NCI-H526 treated with DMSO at 0.1 percent for 48 hours (cell line): ENCODE measurements around the gene JPT1.
"Not testable (repeated sequence)": the region's sequence is repeated elsewhere in the genome, so short reads cannot be mapped to it uniquely, and the experiment has no call there.

Experiments used
- DNase-seq: peaks from one replicate; lab custom pipeline; 2025; lab: John Stamatoyannopoulos, UW

Gene JPT1

DNA sequence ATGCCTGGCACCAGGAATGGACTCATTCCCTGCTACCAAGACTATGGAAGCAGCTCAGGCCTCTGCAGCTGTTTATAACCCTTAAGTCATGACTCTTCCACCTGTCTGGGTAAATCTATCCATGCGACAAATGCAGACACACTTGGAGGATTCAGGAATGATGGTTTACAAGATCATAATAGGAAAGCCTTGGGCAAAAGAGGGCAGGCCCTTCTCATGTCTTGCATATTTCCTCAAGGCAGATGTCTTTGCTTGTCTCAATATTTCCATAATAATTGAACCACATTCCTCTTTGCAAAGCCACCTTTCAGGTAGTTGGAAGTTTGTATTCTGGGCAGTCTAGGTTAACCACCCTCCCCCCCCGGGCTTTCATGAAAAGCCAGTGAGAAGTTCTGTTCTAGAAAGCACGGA lies 884 bp upstream of the JPT1 start:
- DNase-seq = no peak

DNA sequence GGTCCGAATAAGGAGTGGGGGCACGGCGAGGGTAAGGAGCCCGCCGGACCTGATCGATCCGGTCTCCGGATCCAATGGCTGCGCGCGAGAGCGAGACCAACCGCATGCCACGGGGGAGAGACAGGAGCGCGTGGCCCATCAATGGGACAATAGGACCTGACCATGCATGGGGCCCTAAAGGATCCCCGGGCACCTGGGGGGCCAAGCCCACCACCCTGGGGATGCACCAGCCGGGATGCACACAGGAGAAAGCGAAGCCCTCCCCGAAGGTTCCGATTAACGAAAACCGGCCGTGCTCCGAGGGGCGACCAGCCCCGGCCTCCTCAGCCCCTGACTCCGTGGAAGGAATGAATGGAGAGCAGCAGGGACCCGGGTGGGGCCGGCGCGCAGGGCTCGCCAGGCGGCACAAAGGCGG lies 525 bp downstream of the JPT1 start:
- no peak for DNase-seq

DNA sequence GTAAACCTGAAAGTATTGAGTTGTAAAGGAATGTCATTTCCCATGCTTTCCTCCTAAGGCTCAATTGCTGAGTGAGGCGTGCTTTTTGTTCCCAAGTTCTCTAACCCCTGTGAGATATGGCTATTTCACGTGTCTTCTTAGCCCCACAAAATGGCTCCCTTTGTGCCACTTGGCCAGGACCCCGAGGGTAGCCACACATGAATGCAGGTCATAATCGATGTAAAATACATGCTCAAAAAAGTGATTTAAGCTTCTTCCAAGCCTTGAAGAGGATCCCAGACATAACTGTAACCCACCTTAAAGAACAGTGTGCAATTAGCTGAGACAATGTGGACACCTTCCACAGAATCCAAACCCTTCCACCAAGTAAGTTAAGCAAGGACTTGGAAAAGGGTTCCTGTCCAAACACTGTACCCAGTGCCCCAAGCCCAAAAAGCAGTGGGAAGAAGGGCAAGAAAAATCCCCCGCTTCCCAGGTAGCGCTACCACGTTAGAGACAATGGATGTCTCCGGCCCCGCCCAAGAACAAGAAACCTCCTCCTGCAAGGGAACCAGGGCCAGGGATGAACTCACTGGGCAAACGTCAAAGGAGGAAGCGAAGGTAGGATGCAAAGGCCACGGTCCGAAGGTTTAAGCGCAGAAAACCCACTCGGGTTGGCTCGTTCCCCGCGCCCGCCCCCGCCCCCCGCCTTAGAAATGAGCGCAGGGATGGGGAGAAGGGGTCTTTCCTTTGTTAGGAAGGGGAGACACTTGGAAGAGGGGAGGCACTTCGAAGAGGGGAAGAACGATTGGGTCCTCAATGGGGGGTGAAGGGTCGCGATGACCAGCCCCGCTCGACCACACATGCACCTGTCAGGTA lies 1.2 kb downstream of the JPT1 start:
- peak; percentile 36 for DNase-seq

DNA sequence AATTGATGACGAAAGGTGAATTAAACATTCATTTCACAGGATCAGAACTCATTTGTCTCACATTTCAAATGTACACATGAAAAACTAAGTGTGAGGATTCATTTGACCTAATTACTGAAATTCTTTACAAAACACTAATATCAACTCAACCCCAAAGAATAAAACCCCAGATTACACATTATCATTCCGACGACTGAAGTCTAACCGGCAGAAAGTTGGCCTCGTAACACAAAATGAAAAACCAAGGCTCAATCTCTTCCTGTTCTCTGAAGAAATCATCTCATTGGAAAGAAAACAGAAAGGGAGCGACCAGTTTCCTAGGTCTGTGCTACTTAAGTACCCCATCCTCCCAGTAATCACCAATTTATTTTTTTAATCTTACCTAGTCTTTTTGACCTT lies 1.8 kb downstream of the JPT1 start:
- DNase-seq = no peak

DNA sequence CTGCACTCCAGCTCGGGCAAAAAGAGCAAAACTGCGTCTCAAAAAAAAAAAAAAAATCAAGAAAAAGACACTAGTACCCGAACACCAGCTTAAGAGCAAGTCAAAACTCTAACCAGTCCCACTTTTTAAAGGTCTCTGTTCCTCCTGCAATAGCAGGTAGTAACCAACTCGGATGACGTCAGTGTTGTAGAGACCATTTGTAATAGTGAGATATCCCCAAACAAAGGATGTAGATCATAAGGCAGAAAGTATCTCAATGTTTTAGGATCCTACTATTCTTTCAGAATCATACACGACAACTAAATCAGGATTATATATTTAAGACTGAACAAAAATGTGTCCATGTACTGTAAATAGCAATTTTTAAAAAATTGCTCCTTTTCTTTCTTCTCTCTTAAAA lies 2.4 kb downstream of the JPT1 start:
- no peak for DNase-seq

DNA sequence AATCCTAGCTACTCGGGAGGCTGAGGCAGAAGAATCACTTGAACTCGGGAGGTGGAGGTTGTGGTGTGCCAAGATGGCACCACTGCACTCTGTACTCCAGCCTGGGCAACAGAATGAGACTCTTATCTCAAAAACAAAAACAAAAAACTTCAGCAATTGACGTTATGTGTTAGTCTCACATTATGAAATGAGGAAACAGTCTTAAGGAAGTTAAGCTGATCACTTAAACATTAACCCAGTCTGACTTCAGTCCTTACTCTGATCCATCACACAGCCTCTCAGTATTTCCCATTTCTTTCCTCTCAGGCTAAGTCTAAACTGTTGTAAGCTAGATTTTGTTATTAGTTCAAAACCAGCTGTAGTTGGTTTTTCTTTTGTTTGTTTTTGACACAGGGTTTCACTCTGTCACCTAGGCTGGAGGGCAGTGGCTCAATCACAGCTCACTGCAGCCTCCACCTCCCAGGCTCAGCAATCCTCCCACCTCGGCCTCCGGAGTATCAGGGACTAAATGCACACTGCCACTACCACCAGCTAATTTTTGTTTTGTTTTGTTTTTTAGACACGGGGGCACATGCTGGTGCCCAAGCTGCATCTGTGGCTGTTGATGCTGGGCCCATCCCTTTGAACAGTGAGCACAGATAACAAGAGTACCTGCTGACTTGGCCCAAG lies 6.3 kb downstream of the JPT1 start:
- no peak for DNase-seq

DNA sequence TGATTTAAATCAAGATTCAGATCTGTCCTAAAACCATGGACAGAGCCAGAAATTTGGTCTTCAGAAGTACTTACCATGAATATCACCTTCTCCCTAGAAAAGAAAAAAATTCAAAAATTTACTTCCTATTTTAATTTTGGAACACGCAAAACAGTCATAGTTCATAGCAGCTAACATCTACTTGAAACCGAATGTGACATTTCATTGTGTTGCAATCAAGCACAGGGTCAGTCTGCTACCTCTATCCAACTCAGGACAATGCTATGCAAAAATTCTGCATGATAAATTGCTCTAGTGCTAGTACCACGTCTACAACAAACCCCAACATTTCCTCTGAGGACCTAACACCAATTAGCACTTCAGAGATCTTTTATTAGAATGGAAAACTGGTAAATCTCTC lies 7.7 kb downstream of the JPT1 start:
- DNase-seq = no peak

DNA sequence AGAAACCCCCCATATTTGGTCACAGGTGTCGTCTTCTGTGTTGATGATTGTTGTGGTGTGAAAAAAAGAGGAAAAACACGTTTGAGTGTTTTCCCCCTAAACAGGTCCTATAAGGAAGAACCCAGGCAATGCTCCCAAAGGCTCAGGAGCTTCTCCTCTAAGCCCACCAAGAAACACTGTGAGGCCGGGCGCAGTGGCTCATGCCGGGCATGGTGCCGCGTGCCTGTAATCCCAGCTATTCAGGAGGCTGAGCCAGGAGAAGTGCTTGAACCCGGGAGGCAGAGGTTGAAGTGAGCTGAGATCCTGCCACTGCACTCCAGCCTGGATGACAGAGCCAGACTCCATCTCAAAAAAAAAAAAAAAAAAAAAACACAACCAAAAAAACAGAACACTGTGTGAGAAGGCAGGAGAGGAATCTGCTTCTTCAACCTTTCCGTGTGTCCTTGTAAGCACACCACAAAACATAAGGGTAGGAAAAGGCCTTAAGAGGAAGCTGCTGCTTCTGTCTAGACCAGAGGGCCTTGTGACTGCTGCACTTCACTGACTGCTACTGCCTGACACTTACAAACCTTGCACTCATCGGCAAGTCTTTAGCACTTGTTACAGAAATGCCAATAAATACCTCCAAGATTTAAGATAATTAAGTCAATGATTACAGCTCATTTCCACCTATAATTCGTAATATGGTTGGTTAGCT lies 9.3 kb downstream of the JPT1 start:
- no peak for DNase-seq

DNA sequence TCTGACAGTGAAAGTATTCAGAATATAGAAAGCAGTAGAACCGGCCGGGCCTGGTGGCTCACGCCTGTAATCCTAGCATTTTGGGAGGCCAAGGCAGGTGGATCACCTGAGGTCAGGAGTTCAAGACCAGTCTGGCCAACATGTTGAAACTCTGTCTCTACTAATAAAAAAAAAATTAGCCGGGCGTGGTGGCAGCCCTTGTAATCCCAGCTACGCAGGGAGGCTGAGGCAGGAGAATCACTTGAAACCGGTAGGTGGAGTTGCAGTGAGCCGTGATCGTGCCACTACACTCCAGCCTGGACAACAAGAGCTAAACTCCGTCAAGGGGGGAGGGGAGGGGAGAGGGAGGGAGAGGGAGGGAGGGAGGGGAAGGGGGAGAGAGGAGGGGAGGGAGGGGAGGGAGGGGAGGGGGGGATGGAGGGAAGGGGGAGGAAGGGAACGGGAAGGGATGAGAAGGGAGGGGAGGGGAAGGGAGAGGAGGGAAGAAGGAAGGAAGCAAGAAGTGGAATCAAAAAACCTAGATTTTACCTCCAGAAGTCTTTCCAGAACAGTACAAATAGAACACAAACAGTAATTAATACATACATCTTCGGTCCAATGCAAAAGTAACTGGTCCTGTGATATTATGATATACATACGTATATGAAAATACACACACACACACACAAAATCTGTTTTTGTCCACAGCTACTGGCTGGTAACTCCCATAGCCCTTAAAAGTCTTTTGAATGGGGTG lies 11.9 kb downstream of the JPT1 start:
- no peak for DNase-seq

DNA sequence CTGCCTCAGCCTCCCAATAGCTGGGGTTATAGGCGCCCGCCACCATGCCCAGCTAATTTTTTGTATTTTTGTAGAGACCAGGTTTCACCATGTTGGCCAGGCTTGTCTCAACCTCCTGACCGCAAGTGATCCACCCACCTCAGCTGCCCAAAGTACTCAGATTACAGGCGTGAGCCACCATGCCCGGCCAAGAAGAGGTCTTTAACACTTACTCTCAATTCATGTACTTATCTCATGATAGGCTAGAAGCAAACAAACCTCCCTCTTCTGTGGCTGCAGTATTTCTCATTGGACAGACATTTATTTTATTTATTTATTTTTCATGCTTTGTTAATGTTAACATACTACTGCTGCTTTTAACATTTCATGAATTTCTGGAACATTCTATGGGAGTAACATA lies 15.8 kb downstream of the JPT1 start:
- no peak for DNase-seq

DNA sequence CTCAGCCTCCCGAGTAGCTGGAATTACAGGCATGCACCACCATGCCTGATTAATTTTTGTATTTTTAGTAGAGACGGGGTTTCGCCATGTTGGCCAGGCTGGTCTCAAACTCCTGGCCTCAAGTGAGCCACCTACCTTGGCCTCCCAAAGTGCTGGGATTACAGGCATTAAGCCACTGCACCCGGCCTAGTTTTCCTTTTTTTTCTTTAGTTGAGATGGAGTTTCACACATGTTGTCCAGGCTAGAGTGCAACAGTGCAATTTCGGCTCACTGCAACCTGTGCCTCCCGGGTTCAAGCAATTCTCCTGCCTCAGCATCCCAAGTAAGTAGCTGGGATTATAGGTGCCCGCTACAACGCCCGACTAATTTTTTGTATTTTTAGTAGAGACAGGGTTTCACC lies 16.6 kb downstream of the JPT1 start:
- not testable (repeated sequence) for DNase-seq

DNA sequence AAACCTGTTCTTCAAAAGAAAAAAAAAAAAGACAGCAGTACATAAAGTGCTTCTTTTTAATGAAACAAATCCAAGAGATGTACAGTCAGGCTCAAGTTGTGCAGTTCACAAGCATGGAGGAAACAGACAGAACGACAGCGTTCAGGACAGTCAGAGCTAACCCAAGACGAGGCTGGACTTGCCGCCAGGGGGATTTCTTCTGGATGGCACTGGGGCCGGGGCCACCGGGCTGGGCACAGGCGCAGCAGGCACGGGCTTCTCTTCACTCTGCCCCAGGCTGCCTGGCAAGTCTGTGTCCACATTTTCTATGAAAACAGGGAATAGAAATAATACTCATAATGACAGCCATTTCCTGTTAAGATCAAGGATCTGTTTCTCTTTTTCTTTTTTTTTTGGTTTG lies 18.4 kb downstream of the JPT1 start:
- no peak for DNase-seq

DNA sequence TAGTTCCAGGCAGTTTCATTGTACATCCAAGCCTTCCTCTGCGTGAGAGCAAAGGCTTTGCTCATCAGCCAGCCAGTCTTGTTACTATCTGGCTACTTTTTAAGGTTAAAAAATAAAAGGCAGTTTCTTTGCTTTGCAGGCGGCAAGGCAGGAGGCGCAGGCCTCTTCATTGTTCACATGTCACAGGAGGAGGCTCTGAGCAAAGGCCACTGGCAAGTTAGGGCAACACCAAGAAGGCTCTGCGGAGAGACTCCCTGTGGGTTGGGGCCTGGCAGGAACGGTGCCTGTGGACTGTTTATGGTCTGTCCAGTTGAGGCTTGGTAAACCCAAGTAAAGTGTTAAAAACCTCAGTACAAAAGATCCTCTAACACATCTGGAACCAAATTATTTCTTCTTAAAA lies 18.9 kb downstream of the JPT1 start:
- DNase-seq = no peak

DNA sequence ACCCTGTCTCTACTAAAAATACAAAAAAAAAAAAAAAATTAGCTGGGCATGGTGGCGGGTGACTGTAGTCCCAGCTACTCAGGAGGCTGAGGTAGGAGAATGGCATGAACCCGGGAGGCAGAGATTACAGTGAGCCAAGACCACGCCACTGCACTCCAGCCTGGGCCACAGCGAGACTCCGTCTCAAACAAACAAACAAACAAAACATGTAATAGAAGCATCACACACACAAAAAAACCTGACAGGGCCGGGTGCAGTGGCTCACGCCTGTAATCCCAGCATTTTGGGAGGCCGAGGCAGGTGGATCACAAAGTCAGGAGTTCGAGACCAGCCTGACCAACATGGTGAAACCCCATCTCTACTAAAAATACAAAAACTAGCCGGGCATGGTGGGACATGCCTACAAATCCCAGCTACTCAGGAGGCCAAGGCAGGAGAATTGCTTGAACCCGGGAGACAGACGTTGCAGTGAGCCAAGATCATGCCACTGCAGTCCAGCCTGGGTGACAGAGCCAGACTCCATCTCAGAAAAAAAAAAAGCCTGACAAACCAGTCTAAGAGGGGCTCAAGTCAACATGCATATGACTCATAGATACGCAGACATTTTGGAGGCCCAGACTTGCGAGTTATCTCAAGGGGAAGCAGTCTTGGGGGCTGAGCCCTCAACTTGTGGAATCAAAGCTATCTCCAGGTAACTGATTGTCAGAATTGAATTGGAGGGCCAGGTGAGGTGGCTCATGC lies 20.5 kb downstream of the JPT1 start:
- not testable (repeated sequence) for DNase-seq

DNA sequence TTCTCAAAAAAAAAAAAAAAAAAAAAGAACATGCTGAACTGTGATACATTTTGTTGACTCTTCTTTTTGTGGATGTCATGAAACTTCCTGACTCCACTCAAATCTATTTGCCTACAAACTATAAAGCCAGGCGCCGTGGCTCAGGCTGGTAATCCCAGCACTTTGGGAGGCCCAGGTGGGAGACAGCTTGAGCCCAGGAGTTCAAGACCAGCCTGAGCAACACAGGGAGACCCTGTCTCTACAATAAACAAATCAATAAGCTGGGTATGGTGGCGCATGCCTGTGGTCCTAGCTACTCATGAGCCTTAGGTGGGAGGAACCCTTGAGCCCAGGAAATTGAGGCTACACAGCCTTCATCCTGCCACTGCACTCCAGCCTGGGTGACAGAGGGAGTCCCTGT lies 21.3 kb downstream of the JPT1 start:
- no peak for DNase-seq

DNA sequence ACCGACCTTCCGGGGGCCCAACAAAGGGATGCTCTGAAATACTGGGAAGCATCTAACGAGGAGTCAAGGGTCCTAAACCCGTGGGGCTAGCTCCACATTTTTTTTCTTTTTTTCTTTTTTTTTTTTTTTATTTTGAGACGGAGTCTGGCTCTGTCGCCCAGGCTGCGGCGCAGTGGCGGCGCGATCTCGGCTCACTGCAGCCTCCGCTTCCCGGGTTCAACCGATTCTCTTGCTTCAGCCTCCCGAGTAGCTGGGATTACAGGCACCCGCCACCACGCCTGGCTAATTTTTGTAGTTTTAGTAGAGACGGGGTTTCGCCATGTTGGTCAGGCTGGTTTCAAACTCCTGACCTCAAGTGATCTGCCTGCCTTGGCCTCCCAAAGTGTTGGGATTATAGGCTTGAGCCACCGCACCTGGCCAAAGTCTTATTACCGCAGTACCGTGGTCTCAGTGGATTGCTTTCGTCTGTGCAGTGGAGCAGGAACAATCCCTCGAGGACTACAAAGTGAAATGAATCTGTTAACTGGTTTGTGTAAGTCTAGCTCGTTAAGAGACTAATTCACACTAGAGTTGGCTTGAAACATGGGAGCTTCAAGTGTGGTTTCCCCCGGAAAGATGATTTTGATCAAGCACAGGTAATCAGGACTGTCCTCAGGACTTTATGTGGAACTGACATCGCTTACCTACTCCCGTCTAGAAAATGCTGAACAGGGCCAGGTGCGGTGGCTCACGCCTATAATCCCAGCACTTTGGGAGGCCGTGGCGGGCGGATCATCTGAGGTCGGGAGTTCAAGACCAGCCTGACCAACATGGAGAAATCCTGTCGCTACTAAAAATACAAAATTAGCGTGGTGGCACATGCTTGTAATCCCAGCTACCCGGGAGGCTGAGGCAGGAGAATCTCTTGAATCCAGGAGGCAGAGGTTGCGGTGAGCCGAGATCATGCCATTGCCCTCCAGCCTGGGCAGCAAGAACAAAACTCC lies 22.0 kb downstream of the JPT1 start:
- not testable (repeated sequence) for DNase-seq

DNA sequence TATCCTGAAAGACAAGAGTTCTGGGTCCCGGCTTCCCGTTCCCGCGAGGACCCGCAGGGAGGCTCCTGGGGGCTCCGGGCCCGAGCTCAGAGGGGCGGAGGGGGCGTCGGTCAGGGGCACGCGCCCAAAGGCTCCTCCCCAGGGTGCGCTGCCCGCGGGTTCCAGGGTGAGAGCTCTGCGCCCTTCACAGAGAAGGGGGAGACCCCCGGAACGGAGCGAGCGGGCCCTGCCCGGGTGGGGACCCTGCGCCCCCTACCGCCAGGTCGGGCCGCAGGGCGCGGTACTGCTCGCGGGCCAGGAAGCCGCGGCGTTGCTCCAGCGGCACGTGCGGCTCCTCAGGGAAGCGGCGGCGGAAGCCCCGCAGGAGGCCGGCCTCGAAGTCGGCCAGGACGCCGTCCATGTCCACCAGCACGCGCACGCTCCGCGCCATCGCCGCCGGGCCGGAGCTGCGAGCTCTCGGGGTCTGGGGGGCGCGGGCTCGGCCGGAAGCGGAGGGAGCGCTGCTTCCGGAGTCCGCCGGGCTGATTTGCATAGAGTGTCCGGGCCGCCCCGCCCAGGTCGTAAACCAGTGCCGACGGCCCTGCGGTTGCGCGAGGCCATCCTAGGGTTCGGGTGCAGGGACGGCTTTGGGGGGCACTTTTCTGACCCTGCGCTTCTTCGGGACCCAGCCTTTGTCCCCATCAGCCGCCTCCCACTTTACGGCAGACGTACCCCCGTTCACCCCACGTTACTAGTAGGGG lies 22.9 kb downstream of the JPT1 start, which contains the start of gene NT5C:
TSS of gene NT5C (minus strand) at position 465 of the 740 bp plus-strand sequence. CDS start at position 430, 35 bp downstream.
- peak; percentile 72 for DNase-seq

DNA sequence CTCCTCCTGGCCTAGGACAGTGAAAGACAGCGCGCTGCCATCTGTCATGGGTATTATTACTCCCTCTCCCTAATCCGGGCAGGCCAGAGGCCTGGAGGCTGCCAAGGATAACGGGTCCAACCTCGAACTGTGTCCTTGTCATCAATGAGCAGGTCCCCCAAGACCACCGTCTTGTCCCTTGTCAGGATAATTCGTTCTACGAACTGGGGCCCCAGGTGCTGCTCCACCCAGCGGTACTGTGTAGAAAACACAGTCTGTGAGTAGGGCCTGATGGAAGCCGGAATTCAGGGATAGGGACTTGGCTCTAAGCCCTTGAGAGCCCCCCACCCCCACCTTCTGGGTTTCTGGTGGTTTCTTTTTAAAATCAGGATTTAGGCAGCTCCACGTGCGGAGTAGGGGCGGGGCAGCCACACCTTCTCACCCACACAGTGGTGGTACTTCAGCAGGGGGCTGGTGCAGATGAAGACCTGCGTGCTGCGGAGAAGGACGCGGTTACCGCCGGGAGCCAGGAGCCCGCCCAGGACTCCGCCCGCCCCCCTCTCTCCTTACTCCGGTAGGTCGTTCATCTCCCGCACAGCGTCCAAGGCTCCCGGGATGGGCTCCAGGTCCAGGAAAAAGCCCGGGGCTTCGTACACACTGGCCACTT lies 23.6 kb downstream of the JPT1 start:
- peak; percentile 69 for DNase-seq

DNA sequence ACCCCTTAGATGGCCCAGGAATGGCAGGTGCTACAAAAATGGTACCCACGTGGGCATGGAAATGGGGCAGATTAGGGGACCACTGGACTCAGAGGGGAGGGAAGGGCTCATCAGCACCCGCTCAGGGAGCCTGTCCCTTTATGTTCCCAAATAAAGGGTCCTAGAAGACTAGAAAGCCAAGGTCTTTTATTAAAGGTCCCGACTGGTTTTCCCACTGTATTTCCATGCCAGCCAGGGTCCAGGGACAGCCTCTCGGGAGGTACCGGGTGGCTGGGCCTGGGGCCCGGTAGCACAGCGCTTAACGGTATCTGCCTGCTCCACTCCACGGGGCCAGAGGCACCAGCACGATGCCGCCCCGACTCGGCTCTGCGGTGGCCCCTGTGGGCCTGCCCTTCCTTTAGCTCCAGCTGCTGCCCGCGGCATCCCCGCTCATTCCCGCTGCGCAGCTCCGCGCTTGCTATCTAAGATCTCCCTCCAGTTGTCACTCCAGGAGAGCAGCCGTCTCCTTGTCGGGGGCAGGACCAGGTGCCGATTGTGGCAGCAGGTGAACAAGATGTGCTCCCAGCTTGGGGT lies 24.2 kb downstream of the JPT1 start:
- DNase-seq = no peak
